Activated naive CD4-positive, alpha-beta T cell treated with anti-CD3 and anti-CD28 coated beads for 36 hours (primary cell): Measurements from ENCODE around the gene LSG1. TPM values are rescaled to one million over a fixed set of nuclear protein-coding genes. Genes with fewer than 3 reads are reported as not detected.

Experiments used
- CTCF ChIA-PET: fragments of 350-600 bp; sonication (Branson Sonifier 250); formaldehyde crosslinking; loops from one replicate; lab custom pipeline; 2021; ENCODE audit warnings: antibody characterized with exemption; lab: Charles Lee
- DNase-seq: peaks from one replicate; pipeline ENCODE4 v3.0.0-alpha.2; 2020
- H3K27ac Mint-ChIP-seq: one replicate; pipeline ENCODE4 v1.8.0; 2021; ENCODE audit warnings: mild to moderate bottlenecking, mixed read lengths
- H3K27me3 Mint-ChIP-seq: one replicate; pipeline ENCODE4 v1.8.0; 2021; ENCODE audit warnings: low read depth, mixed read lengths
- H3K36me3 Mint-ChIP-seq: one replicate; pipeline ENCODE4 v1.8.0; 2021; ENCODE audit warnings: low read depth, mixed read lengths
- H3K4me1 Mint-ChIP-seq: one replicate; pipeline ENCODE4 v1.8.0; 2021; ENCODE audit warnings: low read depth, mixed read lengths
- H3K4me3 Mint-ChIP-seq: one replicate; pipeline ENCODE4 v1.8.0; 2021; ENCODE audit warnings: mild to moderate bottlenecking, moderate library complexity, mixed read lengths
- H3K9me3 Mint-ChIP-seq: one replicate; pipeline ENCODE4 v1.8.0; 2021; ENCODE audit warnings: mixed read lengths
- intact Hi-C: fragments of 100-400 bp; cut with micrococcal nuclease; formaldehyde crosslinking; loops from one replicate; pipeline ENCODE4 v1.15.1; 2023
- total RNA-seq, 2 experiments: library from RNA; stranded (reverse); gene quantifications; one replicate each; pipeline ENCODE4 v1.2.3, GENCODE V29; 2021

LSG1 gene
- total RNA-seq, 2 experiments from 2014 or later = 26.4 to 27.0 TPM

DNA sequence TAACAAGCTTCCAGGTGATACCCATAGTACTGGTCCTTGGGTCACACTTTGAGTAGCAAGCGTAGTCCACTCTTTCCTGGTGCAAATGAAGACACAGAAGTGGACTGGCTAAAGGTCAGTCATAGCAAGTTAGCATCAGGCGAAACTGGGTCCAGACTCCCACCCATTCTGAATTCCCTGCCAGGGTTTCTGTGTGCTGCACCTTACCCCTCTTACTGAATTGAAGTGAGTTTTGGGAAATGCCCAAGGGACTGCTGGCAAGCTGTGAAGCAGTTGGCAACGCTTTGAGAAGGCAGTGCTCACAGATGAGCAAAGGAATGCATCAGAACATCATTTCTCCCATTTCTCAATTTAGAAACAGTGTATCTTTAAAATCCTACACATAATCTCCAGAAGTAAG, 1.8 kb upstream of the LSG1 start:
- Mint-ChIP-seq H3K4me3 (peak overlapping the region; percentile 34), H3K9me3 (no peaks in the 10 kb centered on the region), H3K27me3 (no peaks in the 10 kb centered on the region), H3K4me1 (peaks cover 47% of the 10 kb centered on the region), H3K36me3 (peaks cover 1% of the 10 kb centered on the region), H3K27ac (no peak overlapping the region)
- DNase-seq = no peak
- intact Hi-C loops = loop anchor here (5.0 to 10.0 kb wide), 3 partner anchors 771 to 1411 kb away; partner anchors contain the start of genes ACAP2, PPP1R2 and TFRC
- CTCF ChIA-PET = interaction anchor here (6.4 kb wide), 1 partner anchor 11 kb away, joined by 110 read pairs; the partner anchor contains the start of gene FAM43A

DNA sequence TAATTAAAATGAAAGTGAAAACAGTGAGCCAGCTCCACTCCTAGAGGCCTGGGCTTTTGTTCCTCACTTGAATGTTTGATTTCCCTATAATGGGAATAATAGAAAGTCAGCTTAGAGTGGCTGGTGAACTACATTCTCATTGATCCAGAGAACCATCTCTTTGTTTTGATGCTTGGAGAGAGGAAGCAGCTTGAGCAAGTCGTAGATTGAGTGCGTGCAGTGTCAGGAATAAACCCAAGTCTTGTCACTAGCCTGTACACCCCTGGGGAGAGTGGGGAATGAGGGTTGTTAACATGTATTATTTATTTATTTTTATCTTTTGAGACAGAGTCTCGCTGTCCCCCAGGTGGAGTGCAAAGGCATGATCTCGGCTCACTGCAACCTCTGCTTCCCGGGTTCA, 885 bp upstream of the LSG1 start:
- peaks cover 5% of the 10 kb centered on the region for H3K36me3 Mint-ChIP-seq
- CTCF ChIA-PET = interaction anchor here (0.6 to 6.4 kb wide), 7 partner anchors 12 to 598 kb away, joined by 3 to 110 read pairs (median 3); partner anchors contain the start of genes FAM43A and XXYLT1
- intact Hi-C loops = loop anchor here (1.0 to 10.0 kb wide), 8 partner anchors 12 to 1412 kb away; partner anchors contain the start of genes ACAP2, ATP13A3, FAM43A and PPP1R2
- H3K4me1 Mint-ChIP-seq = peaks cover 51% of the 10 kb centered on the region
- no peaks in the 10 kb centered on the region for H3K27me3 Mint-ChIP-seq
- H3K27ac Mint-ChIP-seq = peak overlapping the region; percentile 13
- DNase-seq = no peak
- no peaks in the 10 kb centered on the region for H3K9me3 Mint-ChIP-seq
- peak overlapping the region; percentile 99 for H3K4me3 Mint-ChIP-seq

DNA sequence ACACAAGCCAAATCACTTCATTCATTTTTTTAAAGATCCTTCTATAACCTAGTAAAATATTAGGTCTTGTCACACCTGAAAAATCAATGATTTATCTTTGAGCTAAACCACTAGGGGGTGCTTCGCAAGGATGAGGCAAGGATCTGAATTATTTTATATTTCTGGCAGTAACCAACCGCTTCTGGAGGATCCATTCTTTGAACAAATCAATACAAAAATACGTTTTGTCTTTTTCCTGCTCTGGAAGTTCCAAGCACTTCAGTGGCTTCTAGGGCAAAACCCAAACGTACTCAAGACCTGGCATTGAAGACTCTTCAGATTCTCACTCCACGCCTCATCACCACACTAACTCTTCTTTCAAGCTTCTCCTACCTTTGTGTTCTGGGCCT, 486 bp downstream of the LSG1 start:
- Mint-ChIP-seq H3K36me3 (peaks cover 5% of the 10 kb centered on the region), H3K4me1 (peaks cover 53% of the 10 kb centered on the region), H3K4me3 (peak overlapping the region; percentile 99), H3K27me3 (no peaks in the 10 kb centered on the region), H3K27ac (peak overlapping the region; percentile 97), H3K9me3 (no peaks in the 10 kb centered on the region)
- CTCF ChIA-PET = interaction anchor here (0.6 to 6.4 kb wide), 17 partner anchors 10 to 599 kb away, joined by 3 to 110 read pairs (median 4); partner anchors contain the start of genes FAM43A, TMEM44 and XXYLT1
- intact Hi-C loops = loop anchor here (1.0 to 10.0 kb wide), 4 partner anchors 435 to 1413 kb away; partner anchors contain the start of genes ACAP2, PPP1R2 and TFRC
- DNase-seq = peak; percentile 34

DNA sequence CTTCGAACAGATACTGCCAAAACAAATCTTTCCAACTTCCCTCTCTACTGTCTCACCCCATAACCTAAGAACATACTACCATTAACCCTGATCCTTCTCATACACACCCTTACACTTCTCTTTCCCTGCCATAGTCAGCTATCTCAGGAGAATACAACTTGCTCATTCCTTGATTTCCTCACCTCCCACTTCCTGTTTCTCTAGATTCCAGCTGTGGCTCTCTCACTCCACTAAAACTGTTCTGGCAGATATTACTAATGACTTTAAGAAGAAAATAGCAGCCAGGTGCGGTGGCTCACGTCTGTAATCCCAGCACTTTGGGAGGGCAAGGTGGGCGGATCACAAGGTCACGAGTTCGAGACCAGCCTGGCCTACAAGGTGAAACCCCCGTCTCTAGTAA, 4.6 kb downstream of the LSG1 start:
- Mint-ChIP-seq H3K4me1 (peaks cover 30% of the 10 kb centered on the region), H3K36me3 (peaks cover 24% of the 10 kb centered on the region), H3K9me3 (no peaks in the 10 kb centered on the region), H3K4me3 (no peak overlapping the region), H3K27ac (no peak overlapping the region), H3K27me3 (no peaks in the 10 kb centered on the region)
- DNase-seq = no peak
- intact Hi-C loops = no loop called here
- CTCF ChIA-PET = interaction anchor here (0.7 to 1.6 kb wide), 2 partner anchors 20 to 38 kb away, joined by 3 to 8 read pairs; no protein-coding TSS in a partner anchor

GRCh38 chr3:194664857-194665256, 7.1 kb downstream of the LSG1 start:
- intact Hi-C loops = no loop called here
- Mint-ChIP-seq H3K27me3 (no peaks in the 10 kb centered on the region), H3K9me3 (no peaks in the 10 kb centered on the region), H3K4me1 (peaks cover 29% of the 10 kb centered on the region), H3K4me3 (no peak overlapping the region), H3K27ac (no peak overlapping the region), H3K36me3 (peaks cover 25% of the 10 kb centered on the region)
- no peak for DNase-seq
- CTCF ChIA-PET = no interaction called here

DNA sequence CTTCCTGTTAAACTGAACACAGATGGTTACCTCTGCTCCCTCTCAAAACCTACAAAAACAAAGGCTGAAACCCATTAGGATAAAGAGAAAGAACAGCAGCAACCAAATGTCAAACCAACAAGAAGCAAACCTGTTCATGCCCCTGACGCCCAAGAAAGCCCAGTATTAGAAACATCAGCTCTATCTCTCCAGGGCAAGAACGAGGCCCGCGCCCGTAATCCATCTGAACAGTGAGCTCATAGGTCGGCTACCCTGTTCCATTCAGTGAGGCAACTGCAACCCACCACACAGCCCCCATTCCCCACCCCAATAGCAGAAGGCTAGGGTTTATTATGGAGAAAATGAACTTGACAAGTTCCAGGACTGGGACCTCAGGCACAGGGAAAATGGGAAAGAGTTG, 10.0 kb downstream of the LSG1 start:
- DNase-seq = no peak

GRCh38 chr3:194661374-194661773, 10.6 kb downstream of the LSG1 start:
- no peak for DNase-seq
- peaks cover 1% of the 10 kb centered on the region for H3K9me3 Mint-ChIP-seq
- no peak overlapping the region for H3K27ac Mint-ChIP-seq
- no peaks in the 10 kb centered on the region for H3K27me3 Mint-ChIP-seq
- H3K36me3 Mint-ChIP-seq = peaks cover 40% of the 10 kb centered on the region
- CTCF ChIA-PET = interaction anchor here (0.7 to 1.7 kb wide), 2 partner anchors 10 to 66 kb away, joined by 4 to 9 read pairs; partner anchors contain the start of gene LSG1
- H3K4me3 Mint-ChIP-seq = no peak overlapping the region
- H3K4me1 Mint-ChIP-seq = peaks cover 19% of the 10 kb centered on the region
- intact Hi-C loops = no loop called here

More for the DNA sequence above, 10.0 kb downstream of the LSG1 start:
- Mint-ChIP-seq H3K4me1 (peaks cover 19% of the 10 kb centered on the region), H3K27ac (no peak overlapping the region), H3K9me3 (no peaks in the 10 kb centered on the region), H3K4me3 (no peak overlapping the region), H3K27me3 (no peaks in the 10 kb centered on the region), H3K36me3 (peaks cover 36% of the 10 kb centered on the region)
- CTCF ChIA-PET = interaction anchor here (0.5 to 1.7 kb wide), 2 partner anchors 10 to 158 kb away, joined by 4 to 9 read pairs; partner anchors contain the start of gene LSG1
- intact Hi-C loops = no loop called here

- CTCF ChIA-PET = interaction anchor here (0.9 to 1.1 kb wide), 3 partner anchors 12 to 23 kb away, joined by 3 to 4 read pairs (median 3); partner anchors contain the start of gene LSG1
- H3K9me3 Mint-ChIP-seq = peaks cover 1% of the 10 kb centered on the region
- intact Hi-C loops = no loop called here
- H3K4me3 Mint-ChIP-seq = no peak overlapping the region
- H3K36me3 Mint-ChIP-seq = peaks cover 35% of the 10 kb centered on the region
- H3K27ac Mint-ChIP-seq = no peak overlapping the region
- H3K27me3 Mint-ChIP-seq = no peaks in the 10 kb centered on the region
- DNase-seq = no peak
- H3K4me1 Mint-ChIP-seq = peaks cover 22% of the 10 kb centered on the region
Observed at GRCh38 chr3:194659778-194660177, 12.2 kb downstream of the LSG1 start.

GRCh38 chr3:194658477-194659242, 13.3 kb downstream of the LSG1 start:
- Mint-ChIP-seq H3K27ac (peak overlapping the region; percentile 50), H3K4me3 (no peak overlapping the region), H3K36me3 (peaks cover 42% of the 10 kb centered on the region), H3K4me1 (peaks cover 30% of the 10 kb centered on the region), H3K27me3 (no peaks in the 10 kb centered on the region), H3K9me3 (peaks cover 1% of the 10 kb centered on the region)
- no peak for DNase-seq
- intact Hi-C loops = no loop called here
- CTCF ChIA-PET = interaction anchor here (0.9 to 2.0 kb wide), 2 partner anchors 13 kb away, joined by 4 to 9 read pairs; partner anchors contain the start of gene LSG1

- H3K36me3 Mint-ChIP-seq = peaks cover 44% of the 10 kb centered on the region
Observed at GRCh38 chr3:194657439-194657838, 14.6 kb downstream of the LSG1 start.

DNA sequence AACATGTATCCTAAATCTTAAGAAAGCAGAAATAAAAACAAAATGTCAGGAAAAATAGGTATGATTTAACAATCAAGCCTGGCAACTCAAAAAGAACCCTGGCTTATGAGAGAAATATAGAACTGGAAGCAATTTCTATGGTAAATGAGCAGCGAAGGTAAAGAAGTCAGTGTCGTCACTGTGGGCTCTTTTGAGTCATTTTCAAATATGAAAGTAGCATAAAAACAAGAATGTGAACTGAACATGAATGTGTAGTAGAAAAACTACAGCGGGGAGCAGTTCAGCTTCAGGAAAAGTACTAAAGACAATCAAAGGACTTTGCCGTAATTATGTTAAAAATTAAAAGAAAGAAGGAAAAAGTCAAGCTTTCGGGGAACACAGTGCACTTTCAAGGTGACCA, 17.5 kb downstream of the LSG1 start:
- Mint-ChIP-seq H3K36me3 (peaks cover 62% of the 10 kb centered on the region), H3K4me3 (no peak overlapping the region), H3K27me3 (no peaks in the 10 kb centered on the region), H3K4me1 (peaks cover 19% of the 10 kb centered on the region), H3K9me3 (peaks cover 1% of the 10 kb centered on the region), H3K27ac (peak overlapping the region; percentile 80)
- CTCF ChIA-PET = no interaction called here
- DNase-seq = peak; percentile 15
- intact Hi-C loops = loop anchor here (1.0 kb wide), 1 partner anchor 18 kb away; the partner anchor contains the start of gene LSG1

More at GRCh38 chr3:194657439-194657838, 14.6 kb downstream of the LSG1 start:
- H3K4me1 Mint-ChIP-seq = peaks cover 32% of the 10 kb centered on the region
- DNase-seq = no peak
- peaks cover 1% of the 10 kb centered on the region for H3K9me3 Mint-ChIP-seq
- CTCF ChIA-PET = interaction anchor here (0.7 to 2.0 kb wide), 2 partner anchors 14 to 299 kb away, joined by 3 to 9 read pairs; partner anchors contain the start of gene LSG1
- H3K4me3 Mint-ChIP-seq = no peak overlapping the region
- H3K27ac Mint-ChIP-seq = no peak overlapping the region
- H3K27me3 Mint-ChIP-seq = no peaks in the 10 kb centered on the region
- intact Hi-C loops = no loop called here

DNA sequence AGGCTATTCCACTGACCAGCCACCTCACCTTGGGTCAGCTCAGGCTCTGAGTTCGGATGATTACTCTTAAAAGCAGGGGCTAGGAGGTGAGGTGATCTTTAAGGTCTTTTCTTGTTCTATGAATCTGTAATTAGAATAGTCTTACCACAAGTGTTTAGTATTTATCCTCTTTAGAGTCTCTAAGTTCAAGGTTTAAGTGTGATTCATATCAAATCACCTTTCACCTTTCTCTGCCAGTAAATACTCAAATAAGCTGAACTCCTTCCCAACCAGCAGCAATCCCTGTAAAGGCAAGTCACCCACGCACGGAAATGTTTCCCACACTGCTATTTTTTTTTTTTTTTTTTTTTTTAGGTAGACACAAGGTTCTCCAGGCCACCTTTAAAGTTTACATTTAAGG, 24.2 kb downstream of the LSG1 start:
- CTCF ChIA-PET = interaction anchor here (0.6 kb wide), 1 partner anchor 121 kb away, joined by 3 read pairs; no protein-coding TSS in a partner anchor
- intact Hi-C loops = no loop called here
- no peak overlapping the region for H3K27ac Mint-ChIP-seq

More for the DNA sequence above, 24.2 kb downstream of the LSG1 start:
- DNase-seq = no peak
- H3K9me3 Mint-ChIP-seq = no peaks in the 10 kb centered on the region
- H3K36me3 Mint-ChIP-seq = peaks cover 54% of the 10 kb centered on the region
- no peak overlapping the region for H3K4me3 Mint-ChIP-seq
- H3K27me3 Mint-ChIP-seq = no peaks in the 10 kb centered on the region
- no peaks in the 10 kb centered on the region for H3K4me1 Mint-ChIP-seq
